ENCODE measurements around the gene SLC12A4. TPM values are rescaled to one million over a fixed set of nuclear protein-coding genes. Genes with fewer than 3 reads are reported as not detected.

The SLC12A4 gene
- total RNA-seq, 4 donors from 2014 or later = 82.0 to 127 (median 101) TPM

DNA sequence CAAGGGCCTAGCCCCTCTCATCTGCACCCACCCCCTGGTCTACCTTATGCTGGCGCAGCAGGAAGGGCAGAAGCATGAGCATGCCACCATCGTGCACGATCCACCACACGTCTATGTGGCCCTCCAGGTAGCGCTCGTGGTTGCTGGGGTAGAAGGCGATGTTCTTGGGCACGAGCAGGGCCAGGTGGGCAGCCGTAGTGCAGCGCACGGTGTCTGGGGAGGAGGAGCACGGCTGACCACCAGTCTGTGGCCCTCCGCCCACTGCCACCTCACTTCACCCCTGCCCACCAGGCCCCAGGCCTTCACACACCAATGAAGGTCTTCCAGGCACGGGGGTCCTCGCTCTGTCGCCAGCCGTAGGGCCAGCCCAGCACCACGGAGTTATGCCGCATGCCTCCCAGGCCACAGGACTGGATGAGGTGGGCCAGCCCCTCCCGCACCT is 22.3 kb downstream of the SLC12A4 start:
- H3K4me3 ChIP-seq = no peak overlapping the region
- no peak for DNase-seq (ENCODE audit: low spot score in 2 of 2)
- H3K36me3 ChIP-seq = peaks cover 14 to 88% (median 22%) of the 10 kb centered on the region in 3 donors
- WGBS, 2 donors = 88 to 92% methylated on average over 20 of the region's 20 CpGs
- peak overlapping the region in 2 of 4 donors; percentile 84 to 90 for H3K27ac ChIP-seq
- TF ChIP-seq EP300 (IDR thresholded peaks at IDR 0.05) = no peak
- no peak for TF ChIP-seq POLR2A (IDR thresholded peaks at IDR 0.05)
- TF ChIP-seq, protein P1, sequence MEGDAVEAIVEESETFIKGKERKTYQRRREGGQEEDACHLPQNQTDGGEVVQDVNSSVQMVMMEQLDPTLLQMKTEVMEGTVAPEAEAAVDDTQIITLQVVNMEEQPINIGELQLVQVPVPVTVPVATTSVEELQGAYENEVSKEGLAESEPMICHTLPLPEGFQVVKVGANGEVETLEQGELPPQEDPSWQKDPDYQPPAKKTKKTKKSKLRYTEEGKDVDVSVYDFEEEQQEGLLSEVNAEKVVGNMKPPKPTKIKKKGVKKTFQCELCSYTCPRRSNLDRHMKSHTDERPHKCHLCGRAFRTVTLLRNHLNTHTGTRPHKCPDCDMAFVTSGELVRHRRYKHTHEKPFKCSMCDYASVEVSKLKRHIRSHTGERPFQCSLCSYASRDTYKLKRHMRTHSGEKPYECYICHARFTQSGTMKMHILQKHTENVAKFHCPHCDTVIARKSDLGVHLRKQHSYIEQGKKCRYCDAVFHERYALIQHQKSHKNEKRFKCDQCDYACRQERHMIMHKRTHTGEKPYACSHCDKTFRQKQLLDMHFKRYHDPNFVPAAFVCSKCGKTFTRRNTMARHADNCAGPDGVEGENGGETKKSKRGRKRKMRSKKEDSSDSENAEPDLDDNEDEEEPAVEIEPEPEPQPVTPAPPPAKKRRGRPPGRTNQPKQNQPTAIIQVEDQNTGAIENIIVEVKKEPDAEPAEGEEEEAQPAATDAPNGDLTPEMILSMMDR (IDR thresholded peaks at IDR 0.05) = no peak
- H3K4me1 ChIP-seq = peaks cover 0 to 82% (median 34%) of the 10 kb centered on the region in 4 donors
- H3K9me3 ChIP-seq = no peaks in the 10 kb centered on the region
- no peaks in the 10 kb centered on the region for H3K27me3 ChIP-seq

GRCh38 chr16:67945392-67945933 is 23.0 kb downstream of the SLC12A4 start:
- Histone ChIP-seq H3K9me3 (no peaks in the 10 kb centered on the region), H3K27me3 (no peaks in the 10 kb centered on the region), H3K4me1 (peaks cover 0 to 76% (median 30%) of the 10 kb centered on the region in 4 donors), H3K27ac (peak overlapping the region; percentile 18 to 90 (median 78)), H3K36me3 (peaks cover 11 to 88% (median 17%) of the 10 kb centered on the region in 3 donors), H3K4me3 (no peak overlapping the region)
- no peak for DNase-seq (ENCODE audit: low spot score in 2 of 2)
- TF ChIP-seq, protein P1 (IDR thresholded peaks at IDR 0.05) = no peak
- TF ChIP-seq EP300 (IDR thresholded peaks at IDR 0.05) = no peak
- TF ChIP-seq POLR2A (IDR thresholded peaks at IDR 0.05) = no peak
- 79 to 83% methylated on average over 23 to 24 of the region's 24 CpGs for WGBS, 2 donors

- Histone ChIP-seq H3K4me3 (no peak overlapping the region), H3K9me3 (no peaks in the 10 kb centered on the region)
Measured at GRCh38 chr16:67944690-67945391, 23.6 kb downstream of the SLC12A4 start.

DNA sequence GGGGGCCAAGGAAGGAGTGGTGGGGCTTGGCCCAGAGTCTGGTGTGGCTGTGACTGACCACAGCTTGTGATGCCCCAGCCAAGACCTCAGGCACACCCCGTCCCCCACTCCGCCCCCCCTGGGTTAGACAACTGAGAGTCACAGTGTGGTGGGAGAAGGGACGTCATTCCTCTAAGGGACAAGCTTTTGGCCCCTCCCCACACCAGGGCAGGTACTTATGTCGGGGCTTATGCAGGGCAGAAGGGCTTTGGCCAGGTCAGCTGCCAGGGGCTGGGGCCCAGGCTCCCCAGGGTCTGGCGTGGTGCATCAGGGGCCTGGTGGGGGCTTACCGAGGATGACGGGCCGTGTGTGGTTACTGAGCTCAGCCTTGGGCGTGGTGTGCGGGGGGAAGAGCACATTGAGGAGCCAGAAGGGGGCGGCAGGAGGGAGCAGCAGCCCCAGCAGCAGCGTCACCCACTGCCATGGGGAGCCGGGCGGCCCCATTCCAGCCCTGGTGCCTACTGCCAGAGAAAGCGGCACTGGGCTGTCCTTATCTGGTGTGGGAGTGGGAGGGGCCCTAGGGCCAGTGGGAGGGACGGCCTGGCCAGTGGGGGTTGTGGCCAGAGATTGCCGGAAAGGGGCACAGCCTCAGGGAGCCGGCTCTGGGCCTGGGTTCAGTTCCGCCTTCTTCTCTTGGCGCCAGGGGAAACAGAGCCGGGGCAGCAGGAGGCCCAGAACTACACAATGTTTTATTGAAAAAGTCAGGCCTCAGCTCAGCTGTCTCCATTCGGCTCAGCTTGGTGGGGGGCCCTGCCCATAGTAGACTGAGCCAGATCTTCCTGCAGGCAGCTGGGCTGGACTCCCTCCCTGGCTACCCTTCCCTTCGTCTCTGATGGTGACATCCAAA is 24.6 kb downstream of the SLC12A4 start, which contains the start of gene LCAT:
Gene LCAT (minus strand): TSS at position 502 of the 886 bp plus-strand sequence. CDS start 19 bp downstream, at position 483.
- H3K4me1 ChIP-seq = peaks cover 0 to 80% (median 30%) of the 10 kb centered on the region in 4 donors
- no peaks in the 10 kb centered on the region for H3K9me3 ChIP-seq
- no peak within 1 kb of the TSS for H3K4me3 ChIP-seq
- DNase-seq (ENCODE audit: low spot score in 2 of 2) = peak; percentile 56 to 64
- peak within 1 kb of the TSS; percentile 73 to 90 (median 80) for H3K27ac ChIP-seq
- H3K27me3 ChIP-seq = no peaks in the 10 kb centered on the region
- 16 to 40% methylated on average over 10 to 22 of the region's 23 CpGs for WGBS, 2 donors
- TF ChIP-seq, protein P1 (IDR thresholded peaks at IDR 0.05) = no peak
- TF ChIP-seq POLR2A (IDR thresholded peaks at IDR 0.05) (peak in 1 of 2 donors; percentile 63), EP300 (IDR thresholded peaks at IDR 0.05) (peak; percentile 30 to 80)
- H3K36me3 ChIP-seq = peaks cover 4 to 85% (median 14%) of the 10 kb centered on the region in 3 donors

More at GRCh38 chr16:67944690-67945391, 23.6 kb downstream of the SLC12A4 start:
- peak overlapping the region; percentile 73 to 90 (median 80) for H3K27ac ChIP-seq
- WGBS, 2 donors = 74 to 75% methylated on average over 21 to 23 of the region's 24 CpGs
- H3K27me3 ChIP-seq = no peaks in the 10 kb centered on the region
- H3K4me1 ChIP-seq = peaks cover 0 to 76% (median 30%) of the 10 kb centered on the region in 4 donors
- H3K36me3 ChIP-seq = peaks cover 9 to 88% (median 17%) of the 10 kb centered on the region in 3 donors
- DNase-seq (ENCODE audit: low spot score in 2 of 2) = no peak
- TF ChIP-seq, protein P1 (IDR thresholded peaks at IDR 0.05) = no peak
- TF ChIP-seq EP300 (IDR thresholded peaks at IDR 0.05) = no peak
- TF ChIP-seq POLR2A (IDR thresholded peaks at IDR 0.05) = peak in 1 of 2 donors; percentile 13

Data from tibial nerve (tissue), 4 donors.